ENCODE data around the gene UTS2R.

GRCh38 chr17:82339634-82340580, 31.7 kb upstream of the UTS2R start:
- TF ChIP-seq CTCF (optimal IDR thresholded peaks at IDR 0.05 in 1 of 3, IDR thresholded peaks at IDR 0.05 in 1 of 3, conservative IDR thresholded peaks at IDR 0.05 in 1 of 3; ENCODE audit: extremely low read depth in 1 of 3, insufficient read depth in 2 of 3, low read length in 3 of 3), result no peak
- TF ChIP-seq EZH2 (IDR thresholded peaks at IDR 0.05; ENCODE audit: low read length), result no peak
